ENCODE measurements around the gene HNRNPF.
A peak's percentile ranks its signal among the peaks of the same experiment; 100 is the strongest.

The HNRNPF gene

GRCh38 chr10:43403911-43404703, 4.9 kb downstream of the HNRNPF start (continued):
- TF ChIP-seq HIC1 (tag by site-specific recombination; IDR thresholded peaks at IDR 0.05) = peak; percentile 86
- no peak for TF ChIP-seq SETDB1 (IDR thresholded peaks at IDR 0.05; ENCODE audit: insufficient read length, low read length)
- TF ChIP-seq ZNF112 (tag by site-specific recombination; IDR thresholded peaks at IDR 0.05) = no peak
- no peak for TF ChIP-seq ZNF561 (tag by site-specific recombination; IDR thresholded peaks at IDR 0.05; ENCODE audit: borderline replicate concordance)
- no peak for TF ChIP-seq ZNF133 (tag by site-specific recombination; IDR thresholded peaks at IDR 0.05)
- no peak for TF ChIP-seq ZFP37 (tag by site-specific recombination; IDR thresholded peaks at IDR 0.05)
- TF ChIP-seq KLF8 (tag by site-specific recombination; IDR thresholded peaks at IDR 0.05) = peak; percentile 52; the same call in 1 of the 2 replicates
- TF ChIP-seq YY2 (tag by site-specific recombination; IDR thresholded peaks at IDR 0.05) = no peak
- no peak for TF ChIP-seq ATF2 (tag by site-specific recombination; IDR thresholded peaks at IDR 0.05; ENCODE audit: low read depth)
- no peak for TF ChIP-seq ZNF335 (tag by site-specific recombination; conservative IDR thresholded peaks at IDR 0.05)
- TF ChIP-seq ZNF624 (tag by site-specific recombination; IDR thresholded peaks at IDR 0.05) = no peak
- no peak for TF ChIP-seq ZNF791 (tag by site-specific recombination; IDR thresholded peaks at IDR 0.05)
- no peak for TF ChIP-seq ZNF184 (tag by site-specific recombination; IDR thresholded peaks at IDR 0.05)
- no peak for TF ChIP-seq ZNF311 (tag by site-specific recombination; IDR thresholded peaks at IDR 0.05; ENCODE audit: borderline replicate concordance)
- TF ChIP-seq ZNF175 (tag by site-specific recombination; IDR thresholded peaks at IDR 0.05) = no peak
- no peak for TF ChIP-seq REST (tag by site-specific recombination; IDR thresholded peaks at IDR 0.05)
- no peak for TF ChIP-seq ZNF214 (tag by site-specific recombination; IDR thresholded peaks at IDR 0.05; ENCODE audit: borderline replicate concordance)
- no peak for TF ChIP-seq ZNF394 (tag by site-specific recombination; IDR thresholded peaks at IDR 0.05; ENCODE audit: borderline replicate concordance)
- peak; percentile 82 for TF ChIP-seq ZNF362 (tag by site-specific recombination; IDR thresholded peaks at IDR 0.05)
- no peak for TF ChIP-seq ZNF626 (tag by site-specific recombination; IDR thresholded peaks at IDR 0.05)
- TF ChIP-seq ZNF223 (tag by site-specific recombination; IDR thresholded peaks at IDR 0.05) = no peak
- 0 out of 2 replicates have a peak, but pooled peaks have one; percentile 26 for TF ChIP-seq ZIC2 (tag by site-specific recombination; IDR thresholded peaks at IDR 0.05)
- TF ChIP-seq KLF9 (tag by site-specific recombination; IDR thresholded peaks at IDR 0.05; ENCODE audit: low read depth) = peak; percentile 86
- TF ChIP-seq PRDM2 (tag by site-specific recombination; IDR thresholded peaks at IDR 0.05; ENCODE audit: borderline replicate concordance) = no peak
- TF ChIP-seq ZBTB48 (tag by site-specific recombination; IDR thresholded peaks at IDR 0.05) = no peak

Data from HEK293 (cell line).